ENCODE results near the gene TMSB15C. TPM values are rescaled to one million over a fixed set of nuclear protein-coding genes. Genes with fewer than 3 reads are reported as not detected.

The TMSB15C gene
- polyA plus RNA-seq, 1 donor (not counting 4 experiments of a cell fraction or from before 2014, with no cell fraction given) = 1.5 TPM

- DNase-seq (ENCODE audit: low read depth, low spot score) (no peak), FAIRE-seq (no peak)
- Histone ChIP-seq H3K79me2 (ENCODE audit: control insufficient read depth, insufficient read depth, low read length) (no peaks in the 10 kb centered on the region), H3K9me3 (ENCODE audit: control insufficient read depth, low read depth, low read length) (no peaks in the 10 kb centered on the region), H4K20me1 (ENCODE audit: control insufficient read depth, extremely low read depth, insufficient read depth, low read length) (no peaks in the 10 kb centered on the region), H3K36me3 (ENCODE audit: control insufficient read depth in 2 of 2, extremely low read depth in 1 of 2, insufficient read depth in 2 of 2, low read length in 2 of 2) (no peaks in the 10 kb centered on the region), H2AFZ (ENCODE audit: control insufficient read depth, low read length) (no peak overlapping the region), H3K4me3 (ENCODE audit: control insufficient read depth in 2 of 3, extremely low read depth in 1 of 3, insufficient read depth in 2 of 3, low read depth in 1 of 3, low read length in 3 of 3) (no peak overlapping the region), H3K27me3 (ENCODE audit: control insufficient read depth, extremely low read depth, insufficient read depth, low read length) (peaks cover 5% of the 10 kb centered on the region), H3K27ac (ENCODE audit: control insufficient read depth, insufficient read depth, low read length) (no peak overlapping the region), H3K4me1 (ENCODE audit: control insufficient read depth, extremely low read depth, insufficient read depth, low read length) (no peaks in the 10 kb centered on the region), H3K4me2 (ENCODE audit: control insufficient read depth, extremely low read depth, insufficient read depth, low read depth, low read length) (no peak overlapping the region), H3K9me1 (ENCODE audit: control insufficient read depth, extremely low read depth, insufficient read depth, low read length) (no peaks in the 10 kb centered on the region), H3K9ac (ENCODE audit: control insufficient read depth, extremely low read depth, insufficient read depth, low read length) (no peak overlapping the region)
- dilution Hi-C loops (cut with MboI; ENCODE audit: extremely low pct_ligation_motif_present, low sequenced_read_pairs) = no loop called here
- TF ChIP-seq EZH2 (IDR thresholded peaks at IDR 0.05; ENCODE audit: low read length) (no peak), CTCF (optimal IDR thresholded peaks at IDR 0.05 in 1 of 3, IDR thresholded peaks at IDR 0.05 in 1 of 3, conservative IDR thresholded peaks at IDR 0.05 in 1 of 3; ENCODE audit: extremely low read depth in 1 of 3, insufficient read depth in 2 of 3, low read length in 3 of 3) (no peak)
Observed at GRCh38 chrX:104104676-104105075, 28.6 kb upstream of the TMSB15C start.

- no peaks in the 10 kb centered on the region for H3K9me1 ChIP-seq (ENCODE audit: control insufficient read depth, extremely low read depth, insufficient read depth, low read length)
- TF ChIP-seq CTCF (optimal IDR thresholded peaks at IDR 0.05 in 1 of 3, IDR thresholded peaks at IDR 0.05 in 1 of 3, conservative IDR thresholded peaks at IDR 0.05 in 1 of 3; ENCODE audit: extremely low read depth in 1 of 3, insufficient read depth in 2 of 3, low read length in 3 of 3) (no peak), EZH2 (IDR thresholded peaks at IDR 0.05; ENCODE audit: low read length) (no peak)
- DNase-seq (ENCODE audit: low read depth, low spot score) (no peak), FAIRE-seq (no peak)
- no peaks in the 10 kb centered on the region for H3K9me3 ChIP-seq (ENCODE audit: control insufficient read depth, low read depth, low read length)
- H3K36me3 ChIP-seq (ENCODE audit: control insufficient read depth in 2 of 2, extremely low read depth in 1 of 2, insufficient read depth in 2 of 2, low read length in 2 of 2) = no peaks in the 10 kb centered on the region
- no peak overlapping the region for H3K4me2 ChIP-seq (ENCODE audit: control insufficient read depth, extremely low read depth, insufficient read depth, low read depth, low read length)
- dilution Hi-C loops (cut with MboI; ENCODE audit: extremely low pct_ligation_motif_present, low sequenced_read_pairs) = no loop called here
- H3K4me3 ChIP-seq (ENCODE audit: control insufficient read depth in 2 of 3, extremely low read depth in 1 of 3, insufficient read depth in 2 of 3, low read depth in 1 of 3, low read length in 3 of 3) = no peak overlapping the region
- no peaks in the 10 kb centered on the region for H3K4me1 ChIP-seq (ENCODE audit: control insufficient read depth, extremely low read depth, insufficient read depth, low read length)
- no peaks in the 10 kb centered on the region for H3K79me2 ChIP-seq (ENCODE audit: control insufficient read depth, insufficient read depth, low read length)
- no peak overlapping the region for H3K9ac ChIP-seq (ENCODE audit: control insufficient read depth, extremely low read depth, insufficient read depth, low read length)
- H4K20me1 ChIP-seq (ENCODE audit: control insufficient read depth, extremely low read depth, insufficient read depth, low read length) = no peaks in the 10 kb centered on the region
- H2AFZ ChIP-seq (ENCODE audit: control insufficient read depth, low read length) = no peak overlapping the region
- H3K27me3 ChIP-seq (ENCODE audit: control insufficient read depth, extremely low read depth, insufficient read depth, low read length) = peaks cover 9% of the 10 kb centered on the region
- H3K27ac ChIP-seq (ENCODE audit: control insufficient read depth, insufficient read depth, low read length) = no peak overlapping the region
Observed at GRCh38 chrX:104098919-104099318, 22.9 kb upstream of the TMSB15C start.
